Esophagus (tissue), 2 donors: ENCODE data around the gene ZNF43. TPM values are rescaled to one million over a fixed set of nuclear protein-coding genes. Genes with fewer than 3 reads are reported as not detected.
"Not testable (repeated sequence)": the region's sequence is repeated elsewhere in the genome, so short reads cannot be mapped to it uniquely, and the experiment has no call there.

Source experiments
- H3K27ac ChIP-seq, 2 donors: one replicate each; pipeline ENCODE4 v1.5.1; 2013; ENCODE audit warnings: low read depth in 2 of 2, mild to moderate bottlenecking in 2 of 2, inconsistent platforms in 1 of 2, low read length in 1 of 2, moderate library complexity in 1 of 2
- H3K27me3 ChIP-seq, 2 donors: one replicate each; pipeline ENCODE4 v1.6.1; 2013; ENCODE audit warnings: low read length in 2 of 2, control low read depth in 1 of 2, mild to moderate bottlenecking in 1 of 2; ENCODE audit not compliant: insufficient read depth in 2 of 2, control insufficient read depth in 1 of 2
- H3K36me3 ChIP-seq, 2 donors: one replicate each; pipeline ENCODE4 v1.6.1; 2013; ENCODE audit warnings: low read length in 1 of 2; ENCODE audit not compliant: control insufficient read depth in 2 of 2, insufficient read depth in 2 of 2
- H3K4me1 ChIP-seq, 2 donors: one replicate each; pipeline ENCODE4 v1.6.1; 2013; ENCODE audit warnings: low read length in 1 of 2; ENCODE audit not compliant: control insufficient read depth in 2 of 2, insufficient read depth in 2 of 2
- H3K4me3 ChIP-seq, 2 donors: one replicate each; pipeline ENCODE4 v1.5.1; 2013; ENCODE audit warnings: low read length in 2 of 2, mild to moderate bottlenecking in 2 of 2, low read depth in 1 of 2, moderate library complexity in 1 of 2
- H3K9me3 ChIP-seq, 2 donors: one replicate each; pipeline ENCODE4 v1.6.1; 2013; ENCODE audit warnings: mild to moderate bottlenecking in 2 of 2, low read depth in 1 of 2, low read length in 1 of 2, moderate library complexity in 1 of 2; ENCODE audit not compliant: control insufficient read depth in 2 of 2, insufficient read depth in 1 of 2
- WGBS, 2 donors: extraction: QIAGEN DNeasy Blood & Tissue Kit; methylation state at CpG; one replicate each; pipeline ENCODE4 v1.1.7; 2013; 5-methylcytosine and 5-hydroxymethylcytosine counted together
- polyA plus RNA-seq, 2 donors: library from polyadenylated mRNA; stranded (reverse); fragments of 200-250 nt; gene quantifications; one replicate each; pipeline ENCODE4 v1.2.3, GENCODE V29; 2013
- donor health status: healthy with polysubstance abuse.
- donor health status: Bipolar disorder and iron deficiency.

ZNF43 gene
- 1 to 10 TPM; 1.6 to 2.8 TPM for polyA plus RNA-seq

DNA sequence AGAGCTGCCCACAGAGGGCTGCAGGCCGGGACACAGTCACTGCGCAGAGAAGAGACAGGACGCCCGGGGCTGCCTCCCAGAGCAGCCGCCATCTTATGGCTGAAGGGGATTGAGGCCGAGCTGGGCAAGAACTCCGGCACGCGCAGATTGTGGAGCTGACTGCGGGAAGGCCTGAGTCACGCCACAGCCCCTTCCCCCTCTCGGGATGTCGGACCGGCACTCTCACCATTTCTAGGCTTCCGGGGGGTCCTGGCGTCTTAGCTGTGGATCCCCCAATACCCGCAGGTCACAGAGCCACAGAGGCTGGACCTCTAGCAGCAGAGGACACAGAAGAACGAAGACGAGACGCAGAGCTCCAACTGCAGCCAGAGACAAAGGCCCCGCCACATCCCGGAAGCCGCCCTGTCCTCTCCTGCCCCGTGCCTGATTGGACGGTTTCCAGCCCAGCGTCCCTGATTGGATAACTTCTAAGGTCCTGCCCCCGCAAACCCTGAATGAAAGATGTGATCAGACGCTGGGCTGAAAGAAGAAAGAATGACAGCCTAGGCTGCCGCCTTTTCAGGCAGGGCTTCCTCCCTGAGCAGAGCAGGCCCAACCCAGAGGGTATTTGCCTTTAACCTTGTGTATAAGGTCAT, at the start of gene ZNF43:
TSS of gene ZNF43 (minus strand) at position 373 of the 635 bp plus-strand sequence. CDS start at position 229, 144 bp downstream.
- no peaks in the 10 kb centered on the region for H3K27me3 ChIP-seq
- 0 to 1% methylated on average over 28 to 29 of the region's 29 CpGs for WGBS, 2 donors
- peaks cover 0 to 4% of the 10 kb centered on the region in 2 donors for H3K36me3 ChIP-seq
- H3K9me3 ChIP-seq: no peaks in the 10 kb centered on the region
- H3K27ac ChIP-seq: peak within 1 kb of the TSS; percentile 91 to 95
- peaks cover 0 to 2% of the 10 kb centered on the region in 2 donors for H3K4me1 ChIP-seq
- peak within 1 kb of the TSS; percentile 77 to 78 for H3K4me3 ChIP-seq

DNA sequence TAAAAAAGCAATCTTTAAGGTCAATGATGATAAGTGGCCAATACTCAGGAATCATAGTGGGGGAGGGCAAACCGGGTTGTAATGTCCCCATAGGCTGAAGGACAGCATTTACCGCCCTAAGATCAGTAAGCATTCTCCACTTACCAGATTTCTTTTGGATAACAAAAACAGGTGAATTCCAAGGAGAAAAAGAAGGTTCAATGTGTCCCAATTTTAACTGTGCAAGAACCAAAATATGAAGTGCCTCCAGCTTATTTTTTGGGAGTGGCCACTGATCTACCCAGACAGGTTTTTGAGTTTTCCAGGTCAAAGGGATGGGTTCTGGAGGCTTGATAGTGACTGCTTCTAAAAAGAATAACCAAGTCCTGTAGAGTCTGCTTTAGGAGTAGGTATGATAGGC, 49.5 kb upstream of the ZNF43 start:
- not testable (repeated sequence) for H3K36me3 ChIP-seq, H3K9me3 ChIP-seq, H3K27me3 ChIP-seq, H3K4me3 ChIP-seq, H3K4me1 ChIP-seq, H3K27ac ChIP-seq
- 54 to 70% methylated on average over 2 of the region's 2 CpGs for WGBS, 2 donors

DNA sequence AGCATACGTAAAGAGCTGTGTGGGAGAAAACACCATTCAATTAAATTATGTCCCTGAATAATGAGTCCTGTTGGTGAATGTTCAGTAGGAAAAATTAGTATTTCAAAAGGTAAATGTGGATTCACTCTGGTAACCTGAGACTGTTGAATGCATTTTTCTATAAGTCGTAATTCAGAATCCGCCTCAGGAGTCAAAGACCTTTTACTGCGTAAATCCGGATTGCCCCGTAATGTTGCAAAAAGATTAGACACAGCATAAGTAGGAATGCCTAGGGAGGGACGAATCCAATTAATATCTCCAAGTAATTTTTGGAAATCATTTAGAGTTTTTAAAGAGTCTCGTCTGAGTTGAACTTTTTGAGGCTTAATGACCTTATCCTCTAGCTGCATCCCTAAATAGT, 48.8 kb upstream of the ZNF43 start:
- H3K4me3 ChIP-seq, H3K27me3 ChIP-seq, H3K9me3 ChIP-seq, H3K4me1 ChIP-seq, H3K36me3 ChIP-seq, H3K27ac ChIP-seq: not testable (repeated sequence)
- WGBS, 2 donors: 90% methylated on average over 8 of the region's 8 CpGs

DNA sequence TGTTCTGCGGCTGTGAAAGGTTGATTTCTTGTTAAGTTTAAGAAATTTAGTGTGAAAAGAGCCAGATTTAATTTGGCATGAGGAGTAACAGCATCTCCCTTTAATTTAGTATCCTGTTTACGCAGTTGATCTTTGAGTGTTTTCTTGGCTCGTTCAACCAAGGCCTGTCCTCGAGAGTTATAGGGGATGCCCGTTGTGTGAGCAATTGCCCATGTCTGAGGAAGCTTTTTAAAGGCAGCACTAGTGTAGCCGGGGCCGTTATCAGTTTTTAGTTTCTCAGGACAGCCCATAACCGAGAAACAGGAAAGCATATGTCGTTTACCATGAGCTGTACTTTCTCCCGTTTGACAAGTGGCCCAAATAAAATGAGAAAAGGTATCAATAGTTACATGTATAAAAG, 47.5 kb upstream of the ZNF43 start:
- H3K36me3 ChIP-seq: no peaks in the 10 kb centered on the region
- no peak overlapping the region for H3K27ac ChIP-seq
- no peaks in the 10 kb centered on the region for H3K4me1 ChIP-seq
- peaks cover 3% of the 10 kb centered on the region in 2 donors for H3K9me3 ChIP-seq
- WGBS, 2 donors: 79 to 85% methylated on average over 10 of the region's 10 CpGs
- no peak overlapping the region for H3K4me3 ChIP-seq
- no peaks in the 10 kb centered on the region for H3K27me3 ChIP-seq

DNA sequence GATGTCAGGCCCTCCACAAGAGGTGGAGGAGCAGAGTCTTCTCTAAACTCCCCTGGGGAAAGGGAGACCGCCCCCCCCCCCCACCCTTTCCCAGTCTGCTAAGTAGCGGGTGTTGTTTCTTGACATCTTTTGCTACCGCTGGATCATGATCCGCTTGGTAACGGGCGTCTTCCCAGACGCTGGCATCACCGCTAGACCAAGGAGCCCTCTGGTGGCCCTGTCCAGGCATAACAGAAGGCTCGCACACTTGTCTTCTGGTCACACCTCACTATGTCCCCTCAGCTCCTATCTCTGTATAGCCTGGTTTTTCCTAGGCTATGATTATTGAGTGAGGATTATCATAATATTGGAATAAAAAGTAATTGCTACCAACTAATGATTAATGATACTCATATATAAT, 44.8 kb upstream of the ZNF43 start:
- not testable (repeated sequence) for H3K27me3 ChIP-seq, H3K36me3 ChIP-seq, H3K4me3 ChIP-seq, H3K27ac ChIP-seq, H3K4me1 ChIP-seq
- 43 to 62% methylated on average over 6 to 9 of the region's 9 CpGs for WGBS, 2 donors
- H3K9me3 ChIP-seq: peaks cover 3 to 13% of the 10 kb centered on the region in 2 donors

DNA sequence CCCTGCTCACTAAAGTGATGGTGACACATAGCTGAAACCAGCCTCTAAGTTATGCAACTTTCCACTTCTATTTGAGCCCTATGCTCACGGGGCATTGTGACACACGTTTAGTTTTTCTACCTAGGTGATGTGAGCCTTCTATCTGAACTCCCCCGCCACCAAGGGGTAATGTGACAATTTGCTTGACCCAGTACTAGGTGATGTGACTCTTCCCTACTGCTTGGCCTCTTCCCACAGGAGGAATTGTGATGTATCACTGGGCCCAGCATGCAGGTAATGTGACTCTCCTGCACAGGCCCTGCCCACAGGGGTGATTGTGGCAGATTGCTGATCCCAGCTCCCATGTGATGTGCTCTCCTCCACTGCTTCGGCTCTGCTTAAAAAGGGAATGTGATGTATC, 42.7 kb upstream of the ZNF43 start:
- no peak overlapping the region for H3K27ac ChIP-seq
- H3K4me1 ChIP-seq: no peaks in the 10 kb centered on the region
- no peaks in the 10 kb centered on the region for H3K27me3 ChIP-seq
- no peaks in the 10 kb centered on the region for H3K36me3 ChIP-seq
- 86 to 88% methylated on average over 4 of the region's 4 CpGs for WGBS, 2 donors
- peaks cover 3 to 15% of the 10 kb centered on the region in 2 donors for H3K9me3 ChIP-seq
- no peak overlapping the region for H3K4me3 ChIP-seq

DNA sequence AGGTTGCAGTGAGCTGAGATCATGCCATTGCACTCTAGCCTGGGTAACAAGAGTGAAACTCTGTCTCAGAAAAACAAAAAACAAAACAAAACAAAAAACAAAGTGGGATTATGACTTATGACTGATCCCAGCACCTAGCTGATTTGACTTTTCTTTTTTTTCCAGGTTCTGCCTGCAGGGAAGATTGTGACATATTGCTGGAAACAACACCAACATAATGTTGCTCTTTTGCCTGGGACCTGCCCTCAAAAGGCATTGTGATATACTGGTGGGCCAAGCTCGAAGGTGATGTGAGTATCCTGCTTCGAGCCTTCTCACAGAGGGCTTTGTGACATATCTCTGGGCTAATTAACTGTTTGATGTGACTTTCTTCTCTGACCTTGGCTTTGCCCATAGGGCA, 42.0 kb upstream of the ZNF43 start:
- Histone ChIP-seq H3K36me3 (no peaks in the 10 kb centered on the region), H3K27ac (no peak overlapping the region), H3K4me1 (no peaks in the 10 kb centered on the region), H3K27me3 (no peaks in the 10 kb centered on the region), H3K4me3 (no peak overlapping the region), H3K9me3 (peaks cover 3 to 15% of the 10 kb centered on the region in 2 donors)
- WGBS, 2 donors: 74 to 78% methylated on average over 2 of the region's 2 CpGs

DNA sequence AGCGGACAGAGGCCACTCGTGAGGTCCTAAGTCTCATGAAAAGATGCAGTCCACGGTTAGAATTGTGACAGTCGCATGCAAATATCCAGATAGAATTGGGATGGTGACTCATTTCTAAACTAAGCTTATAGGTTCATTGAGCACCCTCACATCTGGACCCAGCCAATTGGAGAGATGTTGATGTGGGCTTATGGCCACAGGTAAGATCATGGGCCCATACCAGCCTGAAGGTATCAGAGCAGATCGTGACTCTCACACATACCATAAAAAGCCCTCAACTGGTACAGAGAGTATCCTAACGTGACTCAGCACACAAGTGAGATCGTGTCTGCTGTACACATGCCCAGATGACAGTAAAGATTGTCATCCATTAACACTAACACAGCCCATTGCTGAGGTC, 40.6 kb upstream of the ZNF43 start:
- H3K27me3 ChIP-seq, H3K27ac ChIP-seq, H3K4me1 ChIP-seq, H3K36me3 ChIP-seq, H3K4me3 ChIP-seq: not testable (repeated sequence)
- WGBS, 2 donors: 82 to 96% methylated on average over 5 to 7 of the region's 7 CpGs
- peaks cover 3 to 15% of the 10 kb centered on the region in 2 donors for H3K9me3 ChIP-seq

DNA sequence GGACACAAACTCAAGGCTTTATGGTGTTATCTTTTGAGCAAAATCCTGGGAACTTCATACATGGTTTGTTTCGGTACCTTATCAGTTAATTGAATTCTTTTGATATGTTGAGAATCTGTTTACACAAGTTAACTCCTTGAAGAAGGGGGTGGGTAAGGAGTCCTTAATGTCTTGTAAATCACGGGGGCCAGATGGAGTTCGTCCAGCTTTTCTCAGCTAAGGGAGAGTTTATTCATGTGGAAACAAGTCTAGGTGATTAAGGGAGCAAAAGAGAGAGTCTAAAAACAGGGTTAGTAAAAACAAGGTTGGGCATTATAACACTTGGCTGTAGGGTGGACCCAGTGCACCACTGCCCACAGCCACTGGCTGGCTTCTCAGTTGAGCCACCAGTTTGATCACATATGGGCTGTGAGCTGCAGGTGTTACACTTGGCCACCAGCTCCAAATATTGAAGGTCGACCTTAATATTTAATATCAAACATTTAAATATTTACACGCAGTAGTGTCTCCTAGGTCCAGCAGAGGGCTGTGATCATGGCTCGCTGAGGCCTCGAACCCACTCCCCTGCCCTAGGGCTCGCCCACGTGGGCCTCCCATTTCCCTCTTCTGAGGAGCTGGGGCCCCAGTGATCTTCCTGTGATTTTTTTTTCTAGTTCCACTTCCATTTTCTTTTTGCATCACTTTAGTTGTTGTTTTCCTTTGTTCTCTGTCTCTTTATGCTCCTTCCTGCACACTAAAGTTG, 21.0 kb upstream of the ZNF43 start:
- whole genome bisulfite sequencing, 2 donors: 30 to 39% methylated on average over 9 of the region's 9 CpGs
- no peaks in the 10 kb centered on the region for H3K4me1 ChIP-seq
- no peak overlapping the region for H3K4me3 ChIP-seq
- H3K27ac ChIP-seq: no peak overlapping the region
- no peaks in the 10 kb centered on the region for H3K27me3 ChIP-seq
- no peaks in the 10 kb centered on the region for H3K9me3 ChIP-seq
- H3K36me3 ChIP-seq: no peaks in the 10 kb centered on the region
